Psoas muscle (tissue), 8 donors: ENCODE measurements around the gene CD55. TPM values are rescaled to one million over a fixed set of nuclear protein-coding genes. Genes with fewer than 3 reads are reported as not detected.
A peak's percentile ranks its signal among the peaks of the same experiment; 100 is the strongest.

ENCODE experiments used
- ATAC-seq, 4 donors: fragments of 200-7000 bp; cut with Tn5 transposase; one replicate each; pipeline ENCODE4 v1.9.1; 2020; ENCODE audit warnings: moderate library complexity in 3 of 4, mild to moderate bottlenecking in 2 of 4
- DNase-seq, 2 donors: peaks; one replicate each; pipeline ENCODE4 v3.0.0-alpha.2; 2020
- H3K27ac ChIP-seq: fragments of 200-600 bp; one replicate; pipeline ENCODE4 v1.8.0; 2022
- H3K27me3 ChIP-seq, 3 donors: fragments of 200-600 bp in 1 of 3; one replicate each; pipeline versions ENCODE4 v1.6.1 to v1.8.0; 2013 to 2022; ENCODE audit warnings: low read length in 2 of 3, mild to moderate bottlenecking in 2 of 3, moderate library complexity in 1 of 3; ENCODE audit not compliant: insufficient read depth in 3 of 3
- H3K36me3 ChIP-seq, 2 donors: fragments of 200-600 bp in 1 of 2; one replicate each; pipeline versions ENCODE4 v1.6.1 to v1.8.0; 2013 to 2022; ENCODE audit warnings: low read depth in 1 of 2, mild to moderate bottlenecking in 1 of 2, moderate library complexity in 1 of 2; ENCODE audit not compliant: insufficient read depth in 1 of 2
- H3K4me1 ChIP-seq: fragments of 200-600 bp; one replicate; pipeline ENCODE4 v1.8.0; 2022
- H3K4me3 ChIP-seq: fragments of 200-600 bp; one replicate; pipeline ENCODE4 v1.8.0; 2022; ENCODE audit warnings: mild to moderate bottlenecking
- H3K9me3 ChIP-seq: fragments of 200-600 bp; one replicate; pipeline ENCODE4 v1.8.0; 2022
- CTCF ChIP-seq: fragments of 200-600 bp; IDR thresholded peaks from one replicate; pipeline ENCODE4 v1.8.0; 2022; ENCODE audit warnings: antibody characterized with exemption
- WGBS, 3 donors: extraction: QIAGEN DNeasy Blood & Tissue Kit; methylation state at CpG; one replicate each; pipeline versions ENCODE4 v1.1.6 to v1.1.7; 2013; 5-methylcytosine and 5-hydroxymethylcytosine counted together
- intact Hi-C, 2 donors: fragments of 100-400 bp; cut with DNase I; formaldehyde crosslinking; loops; one replicate each; pipeline versions ENCODE4 v1.11.0 to v1.14.2; 2022
- polyA plus RNA-seq, 3 donors: library from polyadenylated mRNA; stranded (reverse); fragments of 200-250 nt; gene quantifications; one replicate each; pipeline ENCODE4 v1.2.3, GENCODE V29; 2013
- total RNA-seq, 4 donors: library from RNA; stranded (reverse); fragmentation: NEBNext Ultra II Directional in 2 of 4; extraction: Animal tissue kit (Norgen Biotek cat#: 25700) in 2 of 4; gene quantifications; one replicate each; pipeline versions ENCODE4 v1.2.1 to v1.2.4, GENCODE V29; 2021 to 2023
- donor health status: healthy with polysubstance abuse.
- donor health status: DM: no; HTN: no; CAD: no; lungs with moderate emphysema.
- donor health status: Bipolar disorder and iron deficiency.
- donor health status: healthy.
- donor health status: DM: yes; HTN: yes; CAD: no.
- donor health status: DM: no; HTN: no; CAD: no.
- donor health status: DM: no; HTN: no; CAD: no.
- donor health status: DM: yes; HTN: yes; CAD: no.

CD55 gene
- total and polyA plus RNA-seq, 7 donors, result 44.2 to 318 (median 102) TPM

GRCh38 chr1:207362962-207363860 lies 41.7 kb downstream of the CD55 start:
- WGBS, 3 donors, result 94 to 95% (median 94%) methylated on average over 6 of the region's 6 CpGs

GRCh38 chr1:207363871-207364270 lies 42.4 kb downstream of the CD55 start:
- H3K36me3 ChIP-seq, result peaks cover 7 to 46% of the 10 kb centered on the region in 2 donors
- ATAC-seq, result peak in 1 of 4 donors; percentile 7

More at GRCh38 chr1:207362962-207363860, 41.7 kb downstream of the CD55 start:
- DNase-seq (no peak), ATAC-seq (peak; percentile 57 to 81 (median 70))
- no peak overlapping the region for H3K4me3 ChIP-seq
- intact Hi-C loops, result loop anchor here in 1 of 2 donors (5.0 kb wide), 1 partner anchor 46 kb away; no protein-coding TSS in a partner anchor
- TF ChIP-seq CTCF, result no peak
- H3K4me1 ChIP-seq, result peaks cover 11% of the 10 kb centered on the region
- no peaks in the 10 kb centered on the region for H3K9me3 ChIP-seq
- no peaks in the 10 kb centered on the region for H3K27me3 ChIP-seq
- peaks cover 7 to 46% of the 10 kb centered on the region in 2 donors for H3K36me3 ChIP-seq
- no peak overlapping the region for H3K27ac ChIP-seq

GRCh38 chr1:207364614-207365013 lies 43.1 kb downstream of the CD55 start:
- Histone ChIP-seq H3K27me3 (no peaks in the 10 kb centered on the region), H3K36me3 (peaks cover 7 to 44% of the 10 kb centered on the region in 2 donors), H3K9me3 (no peaks in the 10 kb centered on the region), H3K4me1 (peaks cover 11% of the 10 kb centered on the region), H3K4me3 (no peak overlapping the region), H3K27ac (no peak overlapping the region)
- DNase-seq (no peak), ATAC-seq (no peak)
- TF ChIP-seq CTCF, result no peak
- intact Hi-C loops, result loop anchor here in 1 of 2 donors (5.0 kb wide), 1 partner anchor 47 kb away; no protein-coding TSS in a partner anchor
- WGBS, 3 donors, result 90 to 100% (median 91%) methylated on average over 1 of the region's 1 CpG

More at GRCh38 chr1:207363871-207364270, 42.4 kb downstream of the CD55 start:
- no peaks in the 10 kb centered on the region for H3K27me3 ChIP-seq
- DNase-seq, result no peak
- no peaks in the 10 kb centered on the region for H3K9me3 ChIP-seq
- TF ChIP-seq CTCF, result no peak
- no peak overlapping the region for H3K4me3 ChIP-seq
- H3K27ac ChIP-seq, result no peak overlapping the region
- peaks cover 11% of the 10 kb centered on the region for H3K4me1 ChIP-seq
- intact Hi-C loops, result loop anchor here in 1 of 2 donors (5.0 kb wide), 1 partner anchor 47 kb away; no protein-coding TSS in a partner anchor

GRCh38 chr1:207365063-207365462 lies 43.6 kb downstream of the CD55 start:
- intact Hi-C loops, result no loop called here
- Histone ChIP-seq H3K4me3 (no peak overlapping the region), H3K27ac (no peak overlapping the region), H3K9me3 (no peaks in the 10 kb centered on the region), H3K36me3 (peaks cover 7 to 41% of the 10 kb centered on the region in 2 donors), H3K27me3 (no peaks in the 10 kb centered on the region), H3K4me1 (peaks cover 11% of the 10 kb centered on the region)
- ATAC-seq (no peak), DNase-seq (no peak)
- 97 to 99% (median 97%) methylated on average over 2 of the region's 2 CpGs for WGBS, 3 donors
- TF ChIP-seq CTCF, result no peak
